ENCODE results near the gene HMOX2. TPM values are rescaled to one million over a fixed set of nuclear protein-coding genes. Genes with fewer than 3 reads are reported as not detected.

The HMOX2 gene
- total RNA-seq, 1 experiment from 2014 or later = 72.6 TPM

DNA sequence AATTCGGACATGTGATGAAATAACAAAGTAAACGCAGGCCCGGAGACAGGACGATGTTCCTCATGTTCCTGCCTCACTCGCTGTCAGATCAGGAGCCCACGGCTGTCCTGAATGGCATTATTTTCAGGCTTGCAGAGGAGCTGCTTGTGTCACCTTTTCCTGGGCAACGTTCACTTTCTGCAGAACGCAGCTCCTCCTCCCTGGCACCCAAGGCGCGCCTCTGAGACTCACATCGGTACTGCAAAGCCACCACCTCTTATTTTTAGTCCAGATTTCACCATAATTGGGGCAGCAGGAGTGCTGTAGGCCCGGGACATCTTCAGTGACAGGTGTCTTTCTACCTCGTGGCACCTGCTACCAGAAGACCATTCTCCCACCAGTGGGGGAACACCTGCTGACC is 71.9 kb downstream of the HMOX2 start:
- ATAC-seq = no peak
- Histone ChIP-seq H3K36me3 (ENCODE audit: control insufficient read depth, insufficient read depth, low read length) (no peaks in the 10 kb centered on the region), H3K9me3 (ENCODE audit: control insufficient read depth, insufficient read depth, low read depth, low read length) (no peaks in the 10 kb centered on the region), H3K27me3 (ENCODE audit: control insufficient read depth, insufficient read depth, low read length) (no peaks in the 10 kb centered on the region), H3K4me3 (ENCODE audit: low read depth in 2 of 2, low read length in 2 of 2) (no peak overlapping the region), H3K4me1 (ENCODE audit: control insufficient read depth, insufficient read depth, low read length) (no peaks in the 10 kb centered on the region), H3K27ac (ENCODE audit: low read length) (no peak overlapping the region)
- intact Hi-C loops (cut with micrococcal nuclease; ENCODE audit: unreplicated experiment) (loop anchor here (5.0 kb wide), 1 partner anchor 36 kb away; no protein-coding TSS in a partner anchor), in situ Hi-C loops (cut with HindIII; ENCODE audit: low pct_unique_long_range_greater_than_20kb, low sequenced_read_pairs) (no loop called here)
- TF ChIP-seq SIN3A (IDR thresholded peaks at IDR 0.05; ENCODE audit: borderline replicate concordance, insufficient read depth, low read depth, low read length) (no peak), POLR2AphosphoS5 (IDR thresholded peaks at IDR 0.05; ENCODE audit: low read depth, low read length) (no peak), TCF7L2 (IDR thresholded peaks at IDR 0.05; ENCODE audit: low read depth, low read length) (no peak)
- TF ChIP-seq, protein P1, sequence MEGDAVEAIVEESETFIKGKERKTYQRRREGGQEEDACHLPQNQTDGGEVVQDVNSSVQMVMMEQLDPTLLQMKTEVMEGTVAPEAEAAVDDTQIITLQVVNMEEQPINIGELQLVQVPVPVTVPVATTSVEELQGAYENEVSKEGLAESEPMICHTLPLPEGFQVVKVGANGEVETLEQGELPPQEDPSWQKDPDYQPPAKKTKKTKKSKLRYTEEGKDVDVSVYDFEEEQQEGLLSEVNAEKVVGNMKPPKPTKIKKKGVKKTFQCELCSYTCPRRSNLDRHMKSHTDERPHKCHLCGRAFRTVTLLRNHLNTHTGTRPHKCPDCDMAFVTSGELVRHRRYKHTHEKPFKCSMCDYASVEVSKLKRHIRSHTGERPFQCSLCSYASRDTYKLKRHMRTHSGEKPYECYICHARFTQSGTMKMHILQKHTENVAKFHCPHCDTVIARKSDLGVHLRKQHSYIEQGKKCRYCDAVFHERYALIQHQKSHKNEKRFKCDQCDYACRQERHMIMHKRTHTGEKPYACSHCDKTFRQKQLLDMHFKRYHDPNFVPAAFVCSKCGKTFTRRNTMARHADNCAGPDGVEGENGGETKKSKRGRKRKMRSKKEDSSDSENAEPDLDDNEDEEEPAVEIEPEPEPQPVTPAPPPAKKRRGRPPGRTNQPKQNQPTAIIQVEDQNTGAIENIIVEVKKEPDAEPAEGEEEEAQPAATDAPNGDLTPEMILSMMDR (IDR thresholded peaks at IDR 0.05) = no peak
- TF ChIP-seq, protein P2, sequence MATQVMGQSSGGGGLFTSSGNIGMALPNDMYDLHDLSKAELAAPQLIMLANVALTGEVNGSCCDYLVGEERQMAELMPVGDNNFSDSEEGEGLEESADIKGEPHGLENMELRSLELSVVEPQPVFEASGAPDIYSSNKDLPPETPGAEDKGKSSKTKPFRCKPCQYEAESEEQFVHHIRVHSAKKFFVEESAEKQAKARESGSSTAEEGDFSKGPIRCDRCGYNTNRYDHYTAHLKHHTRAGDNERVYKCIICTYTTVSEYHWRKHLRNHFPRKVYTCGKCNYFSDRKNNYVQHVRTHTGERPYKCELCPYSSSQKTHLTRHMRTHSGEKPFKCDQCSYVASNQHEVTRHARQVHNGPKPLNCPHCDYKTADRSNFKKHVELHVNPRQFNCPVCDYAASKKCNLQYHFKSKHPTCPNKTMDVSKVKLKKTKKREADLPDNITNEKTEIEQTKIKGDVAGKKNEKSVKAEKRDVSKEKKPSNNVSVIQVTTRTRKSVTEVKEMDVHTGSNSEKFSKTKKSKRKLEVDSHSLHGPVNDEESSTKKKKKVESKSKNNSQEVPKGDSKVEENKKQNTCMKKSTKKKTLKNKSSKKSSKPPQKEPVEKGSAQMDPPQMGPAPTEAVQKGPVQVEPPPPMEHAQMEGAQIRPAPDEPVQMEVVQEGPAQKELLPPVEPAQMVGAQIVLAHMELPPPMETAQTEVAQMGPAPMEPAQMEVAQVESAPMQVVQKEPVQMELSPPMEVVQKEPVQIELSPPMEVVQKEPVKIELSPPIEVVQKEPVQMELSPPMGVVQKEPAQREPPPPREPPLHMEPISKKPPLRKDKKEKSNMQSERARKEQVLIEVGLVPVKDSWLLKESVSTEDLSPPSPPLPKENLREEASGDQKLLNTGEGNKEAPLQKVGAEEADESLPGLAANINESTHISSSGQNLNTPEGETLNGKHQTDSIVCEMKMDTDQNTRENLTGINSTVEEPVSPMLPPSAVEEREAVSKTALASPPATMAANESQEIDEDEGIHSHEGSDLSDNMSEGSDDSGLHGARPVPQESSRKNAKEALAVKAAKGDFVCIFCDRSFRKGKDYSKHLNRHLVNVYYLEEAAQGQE (IDR thresholded peaks at IDR 0.05; ENCODE audit: insufficient read depth in 1 of 2, low read depth in 2 of 2, low read length in 1 of 2) = no peak
- BruUV-seq (replicated peaks) = no TSS peak
- DNase-seq (ENCODE audit: low read depth, low spot score) = no peak
- CTCF ChIA-PET = interaction anchor here (0.7 to 1.0 kb wide), 2 partner anchors 10 to 34 kb away, joined by 3 to 4 read pairs; partner anchors contain the start of gene CDIP1
- POLR2A ChIA-PET = no interaction called here

DNA sequence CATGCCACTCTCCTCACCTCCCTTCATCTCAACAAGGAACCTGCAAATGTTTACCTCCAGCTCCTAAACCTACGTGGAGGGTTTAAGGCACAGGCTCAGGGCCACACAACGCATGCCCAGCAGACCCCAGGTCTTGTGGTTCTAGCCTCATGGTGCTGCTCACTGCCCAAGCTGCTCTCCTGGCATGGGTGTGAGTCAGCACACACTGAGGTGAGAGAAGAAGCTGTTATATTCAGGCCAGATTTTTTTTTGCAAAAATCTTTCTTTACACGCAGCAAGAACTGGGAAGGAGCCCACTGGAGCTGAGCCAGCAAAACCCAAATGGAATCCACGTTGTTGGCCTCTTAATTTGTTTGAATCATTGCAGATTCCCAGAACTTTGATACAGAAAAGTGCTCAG is 74.4 kb downstream of the HMOX2 start:
- no peaks in the 10 kb centered on the region for H3K36me3 ChIP-seq (ENCODE audit: control insufficient read depth, insufficient read depth, low read length)
- H3K9me3 ChIP-seq (ENCODE audit: control insufficient read depth, insufficient read depth, low read depth, low read length) = no peaks in the 10 kb centered on the region
- TF ChIP-seq, protein P1 (IDR thresholded peaks at IDR 0.05) = no peak
- TF ChIP-seq TCF7L2 (IDR thresholded peaks at IDR 0.05; ENCODE audit: low read depth, low read length) (no peak), POLR2AphosphoS5 (IDR thresholded peaks at IDR 0.05; ENCODE audit: low read depth, low read length) (no peak)
- H3K27me3 ChIP-seq (ENCODE audit: control insufficient read depth, insufficient read depth, low read length) = no peaks in the 10 kb centered on the region
- H3K4me3 ChIP-seq (ENCODE audit: low read depth in 2 of 2, low read length in 2 of 2) = no peak overlapping the region
- in situ Hi-C loops (cut with HindIII; ENCODE audit: low pct_unique_long_range_greater_than_20kb, low sequenced_read_pairs) (no loop called here), intact Hi-C loops (cut with micrococcal nuclease; ENCODE audit: unreplicated experiment) (no loop called here)
- H3K27ac ChIP-seq (ENCODE audit: low read length) = no peak overlapping the region
- no peaks in the 10 kb centered on the region for H3K4me1 ChIP-seq (ENCODE audit: control insufficient read depth, insufficient read depth, low read length)
- DNase-seq (ENCODE audit: low read depth, low spot score) = no peak
- ATAC-seq = no peak
- POLR2A ChIA-PET = interaction anchor here (0.6 kb wide), 1 partner anchor 54 kb away, joined by 4 read pairs; no protein-coding TSS in a partner anchor
- no TSS peak for BruUV-seq (replicated peaks)
- CTCF ChIA-PET = interaction anchor here (0.6 kb wide), 1 partner anchor 264 kb away, joined by 8 read pairs; no protein-coding TSS in a partner anchor

Measured in Panc1 (cell line).